Activated CD4-positive, alpha-beta T cell treated with anti-CD3 and anti-CD28 coated beads, Interleukin-2, Interleukin-4, amounts not matched to agents 100 ng/mL and 50 ng/mL, durations not matched to agents 16 hours and 8 hours (primary cell): Measurements from ENCODE around the gene PLK4.
"Not testable (repeated sequence)": the region's sequence is repeated elsewhere in the genome, so short reads cannot be mapped to it uniquely, and the experiment has no call there.

Source experiments
- DNase-seq: peaks from one replicate; pipeline ENCODE4 v3.0.0-alpha.2; 2020; ENCODE audit warnings: low spot score

PLK4 gene

DNA sequence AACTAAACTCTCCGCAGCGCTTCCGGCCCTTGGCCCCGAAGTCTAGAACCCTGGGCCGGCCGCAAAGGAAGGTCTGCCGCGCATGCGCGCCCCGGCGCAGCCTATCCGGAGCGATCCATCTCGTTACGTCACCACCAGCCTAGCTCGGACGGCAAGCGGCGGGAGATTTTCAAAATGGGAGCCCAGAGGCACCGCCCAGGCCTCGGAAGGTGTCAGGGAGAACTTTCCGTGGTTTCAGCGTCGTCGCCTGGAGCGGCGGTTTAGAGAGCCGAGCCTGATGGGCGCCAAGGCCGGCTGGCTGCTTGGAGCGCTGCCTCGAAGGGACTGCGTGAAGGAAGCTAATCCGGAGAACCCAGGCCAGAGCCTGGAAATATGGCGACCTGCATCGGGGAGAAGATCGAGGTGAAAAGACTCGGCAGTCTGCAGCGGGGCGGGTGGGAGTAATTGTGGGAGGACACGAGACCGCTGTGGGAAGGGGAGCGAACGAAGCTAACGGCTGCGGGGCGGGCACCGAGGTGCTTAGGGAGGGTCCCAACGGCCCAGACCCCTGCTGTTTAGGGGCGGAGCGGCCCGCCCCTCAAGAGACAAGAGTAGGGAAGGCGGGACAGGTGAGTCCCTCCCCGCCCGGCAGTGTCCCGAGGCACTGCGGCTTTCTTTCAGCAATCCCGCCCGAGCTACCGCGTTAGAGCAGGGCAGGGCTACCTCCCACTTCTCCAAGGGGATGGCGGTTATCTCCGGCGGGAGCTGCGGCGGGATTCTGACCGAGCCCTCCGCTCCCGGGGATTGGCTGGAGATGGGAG is at the start of gene PLK4:
PLK4 (plus strand) TSS at position 131 of the 800 bp plus-strand sequence; CDS start at position 373, 242 bp downstream.
- DNase-seq = peak; percentile 98

DNA sequence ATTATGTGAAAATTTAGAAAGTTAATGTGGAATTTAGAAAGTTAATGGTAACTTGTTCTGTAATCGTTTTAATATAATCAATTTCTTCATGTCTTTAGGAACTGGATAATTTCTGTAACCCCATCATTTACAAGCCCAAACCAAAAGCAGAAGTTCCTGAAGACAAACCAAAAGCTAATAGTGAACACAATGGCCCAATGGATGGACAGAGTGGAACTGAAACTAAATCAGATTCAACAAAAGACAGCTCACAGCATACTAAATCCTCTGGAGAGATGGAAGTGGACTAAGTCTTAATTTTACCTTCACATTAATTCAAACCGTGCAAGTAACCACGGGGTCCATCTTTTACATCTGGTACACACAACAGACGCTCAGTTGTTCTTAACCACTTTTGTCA is 48.1 kb upstream of the PLK4 start:
- no peak for DNase-seq

DNA sequence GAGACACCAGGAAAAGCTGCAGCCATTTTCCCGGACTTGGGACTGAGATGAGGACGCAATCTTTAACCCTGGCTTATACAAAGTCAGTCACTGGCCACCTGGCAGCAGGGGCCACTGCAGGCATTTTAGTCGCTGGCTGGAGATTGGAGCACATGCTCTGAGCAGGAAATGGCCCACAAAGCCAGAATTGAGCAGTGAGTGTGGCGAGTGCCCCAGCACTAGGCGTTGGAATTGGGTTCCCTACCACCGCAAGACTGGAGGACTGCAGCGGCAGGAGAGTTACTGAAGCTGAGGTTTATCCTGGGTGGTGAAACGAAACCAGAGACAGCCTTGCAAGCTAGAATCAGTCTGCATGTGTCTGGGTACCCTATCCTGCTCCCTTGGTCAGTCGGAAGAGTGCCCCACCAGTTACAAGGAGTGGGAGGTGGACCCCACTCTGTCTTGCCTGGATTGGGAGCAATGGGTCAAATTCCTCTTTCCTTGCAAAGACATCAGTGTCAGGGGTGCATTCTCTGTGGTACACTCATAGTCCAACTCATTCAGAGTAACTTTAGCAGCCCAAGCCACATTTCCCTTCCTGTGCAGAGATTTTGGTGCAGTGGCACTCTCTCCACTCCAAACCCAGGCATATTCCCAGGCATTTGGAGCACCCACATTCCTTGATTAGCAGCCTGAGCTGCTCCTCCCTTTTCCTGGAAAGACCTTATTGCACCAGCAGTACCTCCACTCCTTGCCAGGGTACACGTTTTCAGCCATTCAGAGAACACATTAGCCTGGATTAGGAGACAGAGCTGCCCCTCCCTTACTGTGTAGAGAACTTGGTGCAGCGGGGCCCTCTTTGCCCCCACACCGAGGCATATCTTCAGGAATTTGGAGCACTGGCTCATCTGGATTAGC is 36.7 kb upstream of the PLK4 start:
- no peak for DNase-seq

DNA sequence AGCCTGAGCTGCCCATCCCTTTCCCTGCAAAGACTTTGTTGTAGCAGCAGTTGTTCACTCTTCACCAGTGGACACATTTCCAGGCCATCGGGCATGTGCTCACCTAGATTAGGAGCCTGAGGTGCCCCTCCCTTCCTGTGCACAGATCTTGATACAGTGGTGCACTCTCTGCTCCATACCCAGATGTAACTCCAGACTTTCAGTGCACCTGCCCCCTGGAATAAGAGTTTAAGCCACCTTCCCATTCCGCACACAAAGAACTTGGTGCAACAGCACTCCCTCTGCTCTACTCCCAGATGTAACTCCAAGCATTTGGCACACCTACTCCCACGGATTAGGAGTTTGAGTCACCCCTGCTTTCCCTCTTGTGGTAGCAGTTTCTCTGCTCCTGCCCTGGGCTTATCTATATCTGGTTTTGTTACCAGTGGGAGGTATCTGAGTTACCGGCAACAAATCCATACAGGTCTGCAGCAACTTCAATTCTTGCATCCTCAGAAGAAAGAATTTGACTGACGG is 36.0 kb upstream of the PLK4 start:
- DNase-seq = no peak

DNA sequence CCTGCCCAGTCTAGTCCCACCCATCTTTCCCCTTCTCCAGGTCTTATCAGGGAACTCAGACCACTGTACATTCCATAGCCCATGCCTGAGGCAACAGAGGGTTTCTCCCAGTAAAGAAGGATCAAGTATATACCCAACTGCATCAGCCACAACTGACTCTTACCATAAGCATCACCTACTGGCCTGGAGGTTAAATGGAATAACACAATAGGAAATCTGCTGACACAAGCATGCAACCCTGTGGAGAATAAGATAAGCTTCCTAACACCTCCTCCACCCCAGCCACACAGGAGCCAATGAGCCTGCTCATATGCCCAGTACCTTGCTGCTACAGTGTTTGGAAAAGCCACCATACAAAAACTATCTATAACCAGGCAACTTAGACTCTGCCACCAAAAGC is 34.6 kb upstream of the PLK4 start:
- DNase-seq = no peak

DNA sequence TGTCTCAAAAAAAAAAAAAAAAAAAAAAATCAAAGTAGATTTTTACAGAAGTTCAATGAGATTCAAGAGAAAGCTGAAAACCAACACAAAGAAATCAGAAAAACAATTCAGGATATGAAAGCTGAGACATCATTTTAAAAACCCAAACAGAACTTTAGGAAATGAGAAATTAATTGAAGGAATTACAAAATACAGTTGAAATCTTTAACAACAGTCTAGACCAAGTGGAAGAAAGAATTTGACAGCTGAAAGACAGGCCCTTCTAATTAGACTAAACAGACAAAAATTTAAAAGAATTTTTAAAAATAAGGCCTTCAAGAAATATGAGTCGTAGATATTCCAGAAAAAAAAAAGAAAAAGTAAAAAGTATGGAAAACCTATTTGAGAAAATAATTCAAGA is 33.9 kb upstream of the PLK4 start:
- no peak for DNase-seq

DNA sequence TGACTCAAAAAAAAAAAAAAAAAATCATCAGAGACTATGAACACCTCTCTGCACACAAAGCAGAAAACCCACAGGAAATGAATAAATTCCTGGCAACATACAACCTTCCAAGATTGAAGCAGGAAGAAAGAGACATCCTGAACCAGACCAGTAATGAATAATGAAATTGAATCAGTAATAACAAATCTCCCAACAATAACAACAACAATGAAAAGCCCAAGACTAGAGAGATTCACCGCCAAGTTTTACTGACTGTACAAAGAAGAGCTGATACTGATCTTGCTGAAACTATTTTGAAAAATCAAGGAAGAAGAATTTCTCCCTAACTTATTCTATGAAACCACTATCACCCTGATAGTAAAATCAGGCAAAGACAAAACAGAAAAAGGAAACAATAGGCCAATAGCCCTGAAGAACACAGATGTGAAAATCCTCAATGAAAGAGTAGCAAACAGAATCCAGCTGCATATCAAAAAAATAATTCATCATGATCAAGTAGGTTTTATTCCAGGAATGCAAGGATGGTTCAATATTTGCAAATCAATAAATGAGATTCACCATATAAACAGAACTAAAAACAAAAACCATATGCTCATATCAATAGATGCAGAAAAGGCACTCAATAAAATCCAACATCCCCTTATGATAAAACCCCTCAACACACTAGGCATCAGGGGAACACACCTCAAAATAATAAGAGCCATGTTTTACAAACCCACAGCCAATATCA is 31.0 kb upstream of the PLK4 start:
- DNase-seq = no peak

DNA sequence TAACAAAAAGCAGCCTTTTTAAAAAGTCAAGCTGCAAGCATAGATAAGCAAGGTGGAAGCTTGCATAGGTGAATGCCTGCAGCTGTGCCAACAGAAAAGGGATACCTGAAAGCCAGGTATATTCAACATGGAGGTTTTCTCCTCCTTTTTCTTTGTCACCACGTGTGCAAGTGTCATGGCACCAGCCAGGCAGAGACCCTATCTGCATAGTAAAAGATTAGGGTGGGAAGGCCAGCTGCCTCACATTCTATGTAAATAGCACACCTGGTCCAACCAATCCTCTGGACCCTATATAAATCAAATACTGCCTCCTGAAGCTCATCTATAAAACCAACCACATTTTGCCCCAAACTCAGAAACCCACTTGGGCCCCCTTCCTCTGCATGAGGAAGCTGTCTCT is 28.0 kb upstream of the PLK4 start:
- DNase-seq = no peak

DNA sequence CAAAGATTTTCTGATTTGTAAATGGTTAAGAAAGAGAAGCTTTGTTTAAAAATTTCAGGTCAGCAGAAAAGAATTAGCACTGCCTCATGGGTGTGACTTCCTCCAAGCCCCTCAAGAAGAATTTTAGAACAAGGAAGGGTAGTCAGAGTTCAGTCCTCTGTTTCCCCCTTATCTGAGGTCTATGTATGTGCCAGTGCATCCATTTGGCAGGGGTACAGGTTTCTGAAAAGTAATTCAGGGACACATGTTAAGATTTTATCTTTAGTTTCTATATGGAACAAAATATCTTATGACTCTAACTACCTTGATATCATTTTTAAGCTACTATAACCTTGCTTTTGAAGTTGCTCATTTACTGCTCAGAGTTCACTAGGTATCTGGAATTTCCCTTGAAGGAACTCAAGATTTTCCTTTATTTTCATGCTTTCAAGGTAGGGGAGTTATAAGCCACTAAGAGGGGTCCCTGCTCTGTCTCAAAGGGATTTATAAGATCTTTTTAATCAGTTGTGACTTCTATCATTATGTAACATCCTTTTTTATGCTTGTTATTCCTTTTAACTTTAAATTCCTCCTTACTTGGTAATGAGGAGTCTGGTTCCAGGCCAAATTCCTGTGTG is 24.4 kb upstream of the PLK4 start:
- no peak for DNase-seq

DNA sequence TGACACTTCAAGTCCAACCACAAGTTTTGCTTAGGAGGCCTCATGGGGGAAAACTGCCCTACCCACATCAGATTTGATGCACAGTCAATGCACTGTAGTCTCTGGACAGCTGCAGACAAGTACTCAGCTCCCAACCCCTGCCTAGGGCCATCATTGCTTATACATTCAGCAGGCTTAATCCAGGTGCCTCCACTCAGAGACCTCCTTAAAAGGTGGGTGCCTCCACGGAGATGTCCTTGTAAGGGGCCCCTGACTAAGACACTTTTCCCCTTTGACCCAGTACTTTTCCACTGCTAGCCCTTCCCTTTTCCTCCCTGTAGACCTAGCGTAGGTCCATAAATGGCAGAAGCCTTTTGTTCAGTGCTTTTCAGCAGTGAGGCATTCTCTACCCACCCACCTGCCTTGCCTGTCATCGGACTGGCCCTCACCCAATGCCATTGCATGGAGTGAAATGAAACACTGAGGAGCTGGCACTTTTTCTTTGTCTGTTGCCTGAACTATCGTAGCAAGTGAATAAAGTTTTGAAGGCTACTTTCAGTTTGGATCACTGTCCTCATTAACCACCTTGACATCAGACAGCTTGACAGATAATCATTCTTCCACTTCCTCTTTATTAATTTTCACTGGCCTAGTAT is 23.8 kb upstream of the PLK4 start:
- no peak for DNase-seq

DNA sequence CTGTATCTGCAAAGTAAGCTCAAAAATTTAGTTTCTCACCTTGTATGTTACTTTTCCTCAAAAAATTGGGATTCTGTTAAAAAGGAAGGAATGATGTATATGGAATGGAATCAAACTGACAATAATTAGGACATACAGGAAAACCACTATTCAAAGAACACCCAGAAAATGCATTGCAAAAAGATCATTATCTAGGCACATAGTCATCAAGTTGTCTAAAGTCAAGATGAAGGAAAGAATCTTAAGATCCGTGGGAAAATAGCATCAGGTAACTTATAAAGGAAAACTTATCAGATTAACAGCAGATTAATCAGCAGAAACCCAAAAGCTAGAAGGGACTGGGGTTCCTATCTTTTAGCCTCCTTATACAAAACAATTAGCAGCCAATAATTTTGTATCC is 23.1 kb upstream of the PLK4 start:
- no peak for DNase-seq

DNA sequence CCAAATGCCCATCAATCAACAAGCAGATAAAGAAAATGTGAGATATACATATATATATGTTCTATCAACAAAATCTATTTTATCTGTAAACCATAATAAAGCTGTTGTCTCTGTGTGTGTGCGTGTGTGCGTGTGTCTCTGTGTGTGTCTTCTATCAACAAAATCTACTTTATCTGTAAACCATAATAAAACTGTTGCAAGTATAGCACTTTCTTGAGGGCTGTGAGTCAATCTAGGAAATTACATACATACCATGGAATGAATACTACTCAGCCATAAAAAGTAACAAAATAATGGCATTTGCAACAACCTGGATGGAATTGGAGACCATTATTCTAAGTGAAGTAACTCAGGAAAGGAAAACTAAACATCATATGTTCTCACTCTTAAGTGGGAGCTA is 12.5 kb upstream of the PLK4 start:
- DNase-seq = no peak

DNA sequence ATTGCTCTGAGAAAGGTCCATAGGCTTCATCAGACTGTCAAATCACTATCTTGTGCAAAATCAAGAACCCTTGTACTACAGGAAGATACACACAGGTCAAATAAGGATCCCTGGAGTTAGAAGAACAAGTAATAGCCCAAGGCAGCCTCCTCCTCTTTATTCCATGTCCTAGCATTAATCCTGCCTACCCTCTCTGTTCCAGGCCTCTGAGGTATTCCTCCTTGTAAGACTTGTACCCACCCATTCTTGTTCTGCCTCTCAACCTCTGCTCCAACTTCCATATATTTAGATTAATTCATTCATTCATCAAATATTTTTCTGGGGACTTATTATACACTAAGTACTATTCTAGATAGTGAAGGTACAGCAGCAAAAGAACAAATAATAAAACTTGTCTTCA is 10.4 kb upstream of the PLK4 start:
- no peak for DNase-seq

DNA sequence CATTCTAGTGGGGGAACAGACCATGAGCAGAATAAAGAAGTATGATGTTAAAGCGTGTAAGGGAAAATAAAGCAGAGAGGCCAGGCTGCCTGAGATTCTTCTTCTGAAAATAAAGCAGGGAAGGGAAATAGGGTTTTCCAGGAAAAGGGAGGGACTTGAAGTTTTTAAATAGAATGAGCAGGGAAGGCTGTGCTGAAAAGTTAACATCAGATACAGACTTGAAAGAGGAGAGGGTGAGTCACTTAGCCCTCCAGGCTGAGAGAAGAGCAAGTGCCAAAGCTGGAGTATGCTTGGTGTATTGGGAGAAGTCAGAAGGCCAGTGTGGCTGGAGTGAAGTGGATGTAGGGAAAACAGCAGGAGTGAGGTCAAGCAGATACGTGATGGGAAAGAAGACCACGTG is 10.0 kb upstream of the PLK4 start:
- DNase-seq = no peak

DNA sequence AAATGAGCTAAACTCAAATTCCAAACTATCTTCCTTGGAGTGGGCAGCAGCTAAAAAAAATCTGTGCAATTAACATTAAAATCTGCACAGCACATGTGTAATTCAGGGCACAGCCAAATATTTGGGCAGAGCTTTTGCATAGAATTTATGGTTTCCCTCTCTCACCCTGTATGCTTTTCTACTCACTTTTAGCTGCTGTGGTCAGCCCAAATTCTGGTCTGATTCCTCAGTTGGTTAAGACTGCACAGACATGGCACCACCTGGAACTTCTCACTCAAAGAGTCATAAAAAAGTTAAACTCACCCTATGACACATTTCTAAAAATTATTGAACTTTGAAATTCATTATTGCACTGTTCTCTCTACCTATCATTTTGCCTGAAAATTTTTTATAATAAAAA is 4.9 kb upstream of the PLK4 start:
- DNase-seq = no peak

DNA sequence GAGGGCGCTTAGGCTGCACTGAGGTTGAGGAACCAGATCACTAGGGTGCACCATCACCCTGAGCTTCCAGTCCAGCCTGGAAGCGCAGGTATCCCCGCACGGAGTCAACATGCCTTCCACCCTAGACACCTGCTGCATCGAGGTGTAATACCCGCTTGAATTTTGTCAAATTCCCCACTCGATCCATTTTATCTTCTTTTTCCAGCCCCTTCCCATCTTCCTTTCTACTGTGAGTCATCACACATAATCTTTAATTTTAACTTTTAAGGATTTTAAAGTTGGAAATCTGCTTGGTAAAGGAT is 821 bp downstream of the PLK4 start:
- no peak for DNase-seq

DNA sequence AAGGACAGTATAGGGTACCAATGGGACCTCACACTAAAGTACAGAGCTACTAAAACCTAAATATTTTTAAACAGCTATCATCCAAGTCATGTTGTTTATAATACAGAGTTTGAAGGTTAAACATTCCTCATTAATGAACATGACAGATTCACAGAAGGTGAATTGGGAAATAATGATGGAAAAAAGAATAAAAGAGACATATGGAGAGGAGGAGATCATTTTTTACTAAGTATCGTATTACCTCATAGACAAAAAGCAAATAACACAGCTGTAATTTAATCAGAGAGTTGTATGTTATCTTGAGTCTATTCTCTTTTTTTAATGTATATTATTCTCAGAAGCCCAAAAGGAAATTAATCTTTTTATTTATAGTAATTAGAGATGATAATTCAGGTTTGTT is 7.9 kb downstream of the PLK4 start:
- no peak for DNase-seq

DNA sequence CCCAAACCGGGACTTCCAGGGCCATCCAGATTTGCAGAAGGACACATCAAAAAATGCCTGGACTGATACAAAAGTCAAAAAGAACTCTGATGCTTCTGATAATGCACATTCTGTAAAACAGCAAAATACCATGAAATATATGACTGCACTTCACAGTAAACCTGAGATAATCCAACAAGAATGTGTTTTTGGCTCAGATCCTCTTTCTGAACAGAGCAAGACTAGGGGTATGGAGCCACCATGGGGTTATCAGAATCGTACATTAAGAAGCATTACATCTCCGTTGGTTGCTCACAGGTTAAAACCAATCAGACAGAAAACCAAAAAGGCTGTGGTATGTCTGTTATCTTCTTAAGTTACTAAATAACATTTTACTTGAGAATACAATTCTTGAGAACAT is 9.2 kb downstream of the PLK4 start:
- DNase-seq = no peak

DNA sequence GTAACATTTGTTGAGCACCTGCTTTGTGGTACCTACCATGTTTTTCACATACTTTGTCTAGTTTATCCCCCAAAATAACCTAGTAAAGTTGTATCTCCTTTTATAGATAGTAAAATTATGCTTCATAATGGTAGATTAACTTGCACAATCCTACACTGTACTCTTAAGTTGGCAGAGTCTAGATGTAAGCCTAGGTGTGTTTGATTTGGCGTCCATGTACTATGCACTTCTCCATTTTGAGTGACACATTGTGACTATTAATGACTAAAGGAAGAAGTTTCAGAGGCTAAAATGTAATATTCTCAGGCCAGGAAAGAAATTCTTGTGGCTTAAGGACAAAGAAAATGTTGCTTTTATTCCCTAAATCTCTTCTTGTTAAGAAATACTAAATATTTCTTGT is 15.4 kb downstream of the PLK4 start:
- no peak for DNase-seq

DNA sequence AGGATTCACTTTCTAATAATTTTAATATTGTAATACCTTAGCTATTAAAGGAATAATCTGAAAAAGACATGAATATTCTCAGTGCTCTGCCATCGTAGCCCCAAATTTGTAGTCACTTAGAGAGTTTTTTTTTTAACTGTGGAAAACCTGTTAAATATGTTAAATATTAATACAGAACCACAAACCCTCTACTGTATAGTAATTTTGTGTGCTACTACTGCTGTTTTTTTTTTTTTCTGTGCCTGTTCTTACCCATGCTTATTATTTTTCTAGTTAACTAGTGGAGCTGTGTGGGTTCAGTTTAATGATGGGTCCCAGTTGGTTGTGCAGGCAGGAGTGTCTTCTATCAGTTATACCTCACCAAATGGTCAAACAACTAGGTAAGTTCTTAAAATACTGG is 15.8 kb downstream of the PLK4 start:
- DNase-seq = no peak

DNA sequence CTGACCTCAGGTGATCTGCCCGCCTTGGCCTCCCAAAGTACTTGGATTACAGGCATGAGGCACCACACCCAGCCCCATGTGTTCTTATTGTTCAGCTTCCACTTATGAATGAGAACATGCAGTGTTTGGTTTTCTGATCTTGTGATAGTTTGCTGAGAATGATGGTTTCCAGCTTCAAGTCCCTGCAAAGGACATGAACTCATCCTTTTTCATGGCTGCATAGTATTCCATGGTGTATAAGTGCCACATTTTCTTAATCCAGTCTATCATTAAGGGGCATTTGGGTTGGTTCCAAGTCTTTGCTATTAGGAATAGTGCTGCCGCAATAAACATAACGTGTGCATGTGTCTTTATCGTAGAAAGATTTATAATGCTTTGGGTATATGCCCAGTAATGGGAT is 19.0 kb downstream of the PLK4 start:
- not testable (repeated sequence) for DNase-seq

DNA sequence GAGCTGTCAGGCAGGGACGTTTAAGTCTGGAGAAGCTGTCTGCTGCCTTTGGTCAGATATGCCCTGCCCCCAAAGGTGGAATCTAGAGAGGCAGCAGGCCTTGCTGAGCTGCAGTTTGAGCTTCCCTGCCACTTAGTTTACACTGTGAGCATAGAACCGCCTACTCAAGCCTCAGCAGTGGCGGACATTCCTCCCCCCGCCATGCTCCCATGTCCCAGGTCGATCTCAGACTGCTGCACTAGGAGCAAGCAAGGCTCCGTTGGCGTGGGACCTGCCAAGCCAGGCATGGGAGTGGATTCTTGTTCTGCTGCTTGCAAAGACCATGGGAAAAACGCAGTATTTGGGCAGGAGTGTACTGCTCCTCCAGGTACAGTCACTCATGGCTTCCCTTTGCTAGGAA is 24.3 kb downstream of the PLK4 start:
- DNase-seq = no peak
